ENCODE data around the gene INO80. TPM values are rescaled to one million over a fixed set of nuclear protein-coding genes. Genes with fewer than 3 reads are reported as not detected.

Gene INO80
- total RNA-seq, 1 experiment from 2014 or later: 27.3 TPM

- TF ChIP-seq EZH2 (IDR thresholded peaks at IDR 0.05; ENCODE audit: borderline replicate concordance, low read depth, low read length, poor library complexity, severe bottlenecking): no peak
- TF ChIP-seq CTCF (conservative IDR thresholded peaks at IDR 0.05; ENCODE audit: low read depth, low read length): no peak
- DNase-seq (ENCODE audit: low spot score): no peak
- no TSS peak for BruUV-seq (replicated peaks)
- ChIA-PET POLR2A (ENCODE audit: low non-redundant PET) (interaction anchor here (0.7 kb wide), 1 partner anchor 260 kb away, joined by 4 read pairs; the partner anchor contains the start of gene NUSAP1), CTCF (no interaction called here)
- H3K36me3 ChIP-seq (ENCODE audit: insufficient read depth, low read length, poor library complexity, severe bottlenecking): peaks cover 85% of the 10 kb centered on the region
- no peak overlapping the region for H3K4me3 ChIP-seq (ENCODE audit: low read depth, low read length, poor library complexity, severe bottlenecking)
- no peaks in the 10 kb centered on the region for H3K4me1 ChIP-seq (ENCODE audit: insufficient read depth, low read length, poor library complexity, severe bottlenecking)
- intact Hi-C loops (cut with micrococcal nuclease; ENCODE audit: unreplicated experiment): no loop called here
- H3K27ac ChIP-seq (ENCODE audit: low read depth, low read length, poor library complexity, severe bottlenecking): no peak overlapping the region
- H3K27me3 ChIP-seq (replicated peaks; ENCODE audit: insufficient read depth, low read depth, low read length, poor library complexity): no peaks in the 10 kb centered on the region
- H3K9me3 ChIP-seq (ENCODE audit: low read depth, low read length, poor library complexity, severe bottlenecking): no peaks in the 10 kb centered on the region
Measured at GRCh38 chr15:41073028-41073427, 43.1 kb downstream of the INO80 start.

- Histone ChIP-seq H3K36me3 (ENCODE audit: insufficient read depth, low read length, poor library complexity, severe bottlenecking) (peaks cover 74% of the 10 kb centered on the region), H3K27ac (ENCODE audit: low read depth, low read length, poor library complexity, severe bottlenecking) (no peak overlapping the region), H3K4me1 (ENCODE audit: insufficient read depth, low read length, poor library complexity, severe bottlenecking) (no peaks in the 10 kb centered on the region), H3K27me3 (replicated peaks; ENCODE audit: insufficient read depth, low read depth, low read length, poor library complexity) (no peaks in the 10 kb centered on the region), H3K4me3 (ENCODE audit: low read depth, low read length, poor library complexity, severe bottlenecking) (no peak overlapping the region), H3K9me3 (ENCODE audit: low read depth, low read length, poor library complexity, severe bottlenecking) (no peaks in the 10 kb centered on the region)
- no peak for DNase-seq (ENCODE audit: low spot score)
- intact Hi-C loops (cut with micrococcal nuclease; ENCODE audit: unreplicated experiment): no loop called here
- ChIA-PET POLR2A (ENCODE audit: low non-redundant PET) (interaction anchor here (0.6 kb wide), 1 partner anchor 112 kb away, joined by 11 read pairs; no protein-coding TSS in a partner anchor), CTCF (no interaction called here)
- TF ChIP-seq CTCF (conservative IDR thresholded peaks at IDR 0.05; ENCODE audit: low read depth, low read length): no peak
- TF ChIP-seq EZH2 (IDR thresholded peaks at IDR 0.05; ENCODE audit: borderline replicate concordance, low read depth, low read length, poor library complexity, severe bottlenecking): no peak
- BruUV-seq (replicated peaks): no TSS peak
Measured at GRCh38 chr15:41072013-41072412, 44.1 kb downstream of the INO80 start.

GRCh38 chr15:41066516-41066915 lies 49.6 kb downstream of the INO80 start:
- Histone ChIP-seq H3K4me3 (ENCODE audit: low read depth, low read length, poor library complexity, severe bottlenecking) (no peak overlapping the region), H3K36me3 (ENCODE audit: insufficient read depth, low read length, poor library complexity, severe bottlenecking) (peaks cover 61% of the 10 kb centered on the region), H3K4me1 (ENCODE audit: insufficient read depth, low read length, poor library complexity, severe bottlenecking) (no peaks in the 10 kb centered on the region), H3K27ac (ENCODE audit: low read depth, low read length, poor library complexity, severe bottlenecking) (no peak overlapping the region), H3K27me3 (replicated peaks; ENCODE audit: insufficient read depth, low read depth, low read length, poor library complexity) (no peaks in the 10 kb centered on the region), H3K9me3 (ENCODE audit: low read depth, low read length, poor library complexity, severe bottlenecking) (peaks cover 10% of the 10 kb centered on the region)
- TF ChIP-seq EZH2 (IDR thresholded peaks at IDR 0.05; ENCODE audit: borderline replicate concordance, low read depth, low read length, poor library complexity, severe bottlenecking): no peak
- TF ChIP-seq CTCF (conservative IDR thresholded peaks at IDR 0.05; ENCODE audit: low read depth, low read length): no peak
- intact Hi-C loops (cut with micrococcal nuclease; ENCODE audit: unreplicated experiment): no loop called here
- DNase-seq (ENCODE audit: low spot score): no peak
- no TSS peak for BruUV-seq (replicated peaks)
- ChIA-PET CTCF (interaction anchor here (0.6 kb wide), 1 partner anchor 320 kb away, joined by 3 read pairs; no protein-coding TSS in a partner anchor), POLR2A (ENCODE audit: low non-redundant PET) (no interaction called here)

Data from A673 (cell line).